Suprapubic skin (tissue), 4 donors: ENCODE measurements around the gene LRRFIP1. TPM values are rescaled to one million over a fixed set of nuclear protein-coding genes. Genes with fewer than 3 reads are reported as not detected.
"Not testable (repeated sequence)": the region's sequence is repeated elsewhere in the genome, so short reads cannot be mapped to it uniquely, and the experiment has no call there.

Experiments used
- DNase-seq, 2 donors: peaks; one replicate each; pipeline ENCODE4 v3.0.0-alpha.2; 2019; ENCODE audit warnings: low spot score in 2 of 2
- H3K27ac ChIP-seq: fragments of 200-600 bp; sonication (generic); one replicate; pipeline ENCODE4 v1.5.1; 2019
- H3K27me3 ChIP-seq: fragments of 200-600 bp; sonication (generic); one replicate; pipeline ENCODE4 v1.5.1; 2019
- H3K36me3 ChIP-seq: fragments of 200-600 bp; sonication (generic); one replicate; pipeline ENCODE4 v1.5.1; 2019
- H3K4me1 ChIP-seq: fragments of 200-600 bp; sonication (generic); one replicate; pipeline ENCODE4 v1.5.1; 2019
- H3K4me3 ChIP-seq: fragments of 200-600 bp; sonication (generic); one replicate; pipeline ENCODE4 v1.5.1; 2019; ENCODE audit warnings: mild to moderate bottlenecking
- H3K9me3 ChIP-seq: fragments of 200-600 bp; sonication (generic); one replicate; pipeline ENCODE4 v1.5.1; 2019
- CTCF ChIP-seq, 2 donors: fragments of 200-600 bp in 1 of 2; fragments of 450-650 bp in 1 of 2; sonication (generic) in 1 of 2; IDR thresholded peaks; one replicate each; pipeline ENCODE4 v1.5.1; 2016 to 2019; ENCODE audit warnings: antibody characterized with exemption in 2 of 2, mild to moderate bottlenecking in 1 of 2, moderate library complexity in 1 of 2
- EP300 ChIP-seq: sonication (generic); formaldehyde crosslinking; IDR thresholded peaks from one replicate; pipeline ENCODE4 v1.6.1; 2017; ENCODE audit warnings: antibody characterized with exemption
- POLR2A ChIP-seq, 2 donors: fragments of 450-650 bp; IDR thresholded peaks; one replicate each; pipeline ENCODE4 v1.6.1; 2017; ENCODE audit warnings: antibody characterized with exemption in 2 of 2, mild to moderate bottlenecking in 2 of 2, moderate library complexity in 2 of 2
- POLR2AphosphoS5 ChIP-seq, 3 donors: sonication (generic); formaldehyde crosslinking; IDR thresholded peaks; one replicate each; pipeline ENCODE4 v1.6.1; 2017; ENCODE audit warnings: antibody characterized with exemption in 3 of 3
- WGBS: methylation state at CpG from one replicate; pipeline ENCODE4 v1.1.5; 2018; 5-methylcytosine and 5-hydroxymethylcytosine counted together
- total RNA-seq, 4 donors: library from RNA; depleted of rRNA; stranded (reverse); fragments of >200 nt; gene quantifications; one replicate each; pipeline ENCODE4 v1.1.0, GENCODE V29; 2016

The LRRFIP1 gene
- total RNA-seq, 4 donors from 2014 or later: 100 to 150 (median 109) TPM

- no peak for DNase-seq
- Histone ChIP-seq H3K27ac (no peak overlapping the region), H3K27me3 (no peaks in the 10 kb centered on the region), H3K4me1 (peaks cover 30% of the 10 kb centered on the region), H3K36me3 (no peaks in the 10 kb centered on the region), H3K4me3 (no peak overlapping the region), H3K9me3 (no peaks in the 10 kb centered on the region)
- TF ChIP-seq POLR2AphosphoS5 (IDR thresholded peaks at IDR 0.05): no peak
- no peak for TF ChIP-seq CTCF (IDR thresholded peaks at IDR 0.05)
- TF ChIP-seq EP300: no peak
- no peak for TF ChIP-seq POLR2A (IDR thresholded peaks at IDR 0.05)
- WGBS: 72% methylated on average over 7 of the region's 7 CpGs
Observed at GRCh38 chr2:237682151-237682550, 54.8 kb downstream of the LRRFIP1 start.

DNA sequence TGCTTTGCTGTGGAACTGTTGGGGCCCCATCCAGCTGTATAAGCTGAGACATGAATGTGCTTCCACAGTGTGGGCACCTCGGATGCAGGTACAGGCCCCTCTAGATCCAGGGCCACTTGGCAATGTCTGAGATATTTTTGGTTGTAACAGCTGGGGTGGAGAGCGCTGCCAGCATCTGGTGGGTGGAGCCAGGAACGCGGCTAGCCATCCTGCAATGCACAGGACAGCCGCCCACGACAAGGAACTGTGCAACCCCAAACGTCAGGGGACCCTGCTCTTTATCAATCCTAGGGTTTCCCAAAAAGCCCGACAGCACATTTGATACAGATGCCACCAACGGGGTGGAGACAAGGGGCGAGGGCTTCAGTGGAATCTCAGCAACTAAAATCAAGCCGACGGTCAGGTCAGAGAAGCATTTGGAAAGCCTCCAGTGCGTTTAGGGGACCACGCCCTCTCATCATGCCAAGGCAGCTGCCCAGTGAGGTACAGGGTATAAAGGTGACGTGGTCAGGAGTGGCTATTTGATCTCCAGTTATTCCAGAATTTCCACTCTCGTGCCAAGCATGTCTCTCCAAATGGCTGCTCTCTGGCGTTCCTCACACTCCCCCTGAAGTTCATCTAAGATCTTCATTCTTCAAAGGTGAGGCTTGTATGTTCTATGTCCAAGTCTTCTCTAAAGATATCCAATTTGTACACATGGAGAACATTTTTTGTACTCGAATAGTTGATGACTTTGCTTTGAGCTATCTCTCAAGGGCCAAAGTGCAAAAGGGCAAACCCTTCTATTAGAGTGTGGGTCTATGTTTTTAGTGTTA lies 55.7 kb downstream of the LRRFIP1 start:
- Histone ChIP-seq H3K4me1 (peaks cover 32% of the 10 kb centered on the region), H3K4me3 (no peak overlapping the region), H3K36me3 (no peaks in the 10 kb centered on the region), H3K27ac (no peak overlapping the region), H3K9me3 (no peaks in the 10 kb centered on the region), H3K27me3 (no peaks in the 10 kb centered on the region)
- 89% methylated on average over 18 of the region's 18 CpGs for WGBS
- DNase-seq: no peak
- no peak for TF ChIP-seq POLR2AphosphoS5 (IDR thresholded peaks at IDR 0.05)
- TF ChIP-seq POLR2A (IDR thresholded peaks at IDR 0.05): no peak
- no peak for TF ChIP-seq CTCF (IDR thresholded peaks at IDR 0.05)
- TF ChIP-seq EP300: no peak

GRCh38 chr2:237685408-237685807 lies 58.0 kb downstream of the LRRFIP1 start:
- H3K4me3 ChIP-seq: no peak overlapping the region
- peaks cover 45% of the 10 kb centered on the region for H3K4me1 ChIP-seq
- DNase-seq: peak in 1 of 2 donors; percentile 65
- H3K27ac ChIP-seq: no peak overlapping the region
- no peaks in the 10 kb centered on the region for H3K27me3 ChIP-seq
- no peak for TF ChIP-seq EP300
- peak in 1 of 2 donors; percentile 21 for TF ChIP-seq CTCF (IDR thresholded peaks at IDR 0.05)
- WGBS: 47% methylated on average over 5 of the region's 5 CpGs
- H3K9me3 ChIP-seq: no peaks in the 10 kb centered on the region
- H3K36me3 ChIP-seq: no peaks in the 10 kb centered on the region

DNA sequence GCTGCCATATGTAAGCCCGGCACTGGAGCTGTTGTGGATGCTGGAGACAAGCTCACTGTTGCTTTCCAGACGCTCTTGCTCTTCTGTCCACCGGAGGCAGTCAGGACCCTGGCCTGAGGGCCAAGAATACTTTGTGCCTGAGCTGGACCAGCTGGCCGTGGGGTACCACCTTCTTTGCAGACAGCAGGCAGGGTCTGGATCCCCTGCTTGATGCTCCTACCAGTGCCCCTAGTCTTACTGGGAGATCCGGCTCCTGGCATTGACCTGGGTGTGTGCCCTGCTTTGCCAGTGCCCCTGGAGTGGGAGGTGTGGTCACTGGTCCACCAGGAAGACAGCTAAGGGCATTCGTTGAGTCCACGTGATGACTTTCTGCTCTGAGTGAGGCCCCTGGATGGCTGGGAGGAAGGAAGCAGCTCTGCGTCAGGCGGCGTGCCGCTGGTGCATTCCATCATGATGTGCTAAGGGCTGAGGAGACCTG lies 59.3 kb downstream of the LRRFIP1 start:
- H3K4me1 ChIP-seq: peaks cover 54% of the 10 kb centered on the region
- DNase-seq: peak in 1 of 2 donors; percentile 73
- 84% methylated on average over 6 of the region's 11 CpGs for WGBS
- no peak overlapping the region for H3K4me3 ChIP-seq
- no peak for TF ChIP-seq POLR2AphosphoS5 (IDR thresholded peaks at IDR 0.05)
- TF ChIP-seq CTCF (IDR thresholded peaks at IDR 0.05): no peak
- no peak for TF ChIP-seq EP300
- TF ChIP-seq POLR2A (IDR thresholded peaks at IDR 0.05): no peak
- H3K9me3 ChIP-seq: no peaks in the 10 kb centered on the region
- H3K27ac ChIP-seq: peak overlapping the region; percentile 94
- no peaks in the 10 kb centered on the region for H3K27me3 ChIP-seq
- no peaks in the 10 kb centered on the region for H3K36me3 ChIP-seq

GRCh38 chr2:237688081-237688480 lies 60.7 kb downstream of the LRRFIP1 start:
- Histone ChIP-seq H3K4me1 (peaks cover 58% of the 10 kb centered on the region), H3K4me3 (no peak overlapping the region), H3K27ac (peak overlapping the region; percentile 94), H3K9me3 (no peaks in the 10 kb centered on the region), H3K36me3 (no peaks in the 10 kb centered on the region), H3K27me3 (no peaks in the 10 kb centered on the region)
- DNase-seq: peak in 1 of 2 donors; percentile 54
- WGBS: 22% methylated on average over 1 of the region's 1 CpG
- TF ChIP-seq POLR2AphosphoS5 (IDR thresholded peaks at IDR 0.05): no peak
- no peak for TF ChIP-seq CTCF (IDR thresholded peaks at IDR 0.05)
- no peak for TF ChIP-seq EP300
- no peak for TF ChIP-seq POLR2A (IDR thresholded peaks at IDR 0.05)

- peaks cover 61% of the 10 kb centered on the region for H3K4me1 ChIP-seq
- peak overlapping the region; percentile 94 for H3K27ac ChIP-seq
- H3K36me3 ChIP-seq, H3K9me3 ChIP-seq, H3K4me3 ChIP-seq, H3K27me3 ChIP-seq: not testable (repeated sequence)
- WGBS: 84% methylated on average over 6 of the region's 6 CpGs
- peak in 1 of 2 donors; percentile 62 for DNase-seq
Observed at GRCh38 chr2:237688541-237688940, 61.2 kb downstream of the LRRFIP1 start.
